GM23338 (cell line): Measurements from ENCODE around the gene KLC1. TPM values are rescaled to one million over a fixed set of nuclear protein-coding genes. Genes with fewer than 3 reads are reported as not detected.

ENCODE experiments used
- ATAC-seq: fragments of 200-7000 bp; cut with Tn5 transposase; 3 replicates; pipeline ENCODE4 v1.9.1; 2020
- DNase-seq: peaks from one replicate; pipeline ENCODE4 v3.0.0-alpha.2; 2015; ENCODE audit warnings: low spot score
- H2AFZ ChIP-seq: fragments of 200-600 bp; sonication (generic); 2 replicates; pipeline ENCODE4 v1.8.0; 2016; ENCODE audit warnings: antibody characterized with exemption, mild to moderate bottlenecking, moderate library complexity
- H3F3A ChIP-seq: fragments of 200-600 bp; sonication (generic); replicated peaks from 2 replicates; pipeline ENCODE4 v1.8.0; 2017; ENCODE audit warnings: antibody characterized with exemption, mixed run types, low read depth
- H3K27ac ChIP-seq: fragments of 200-600 bp; sonication (generic); 2 replicates; pipeline ENCODE4 v1.6.1; 2016; ENCODE audit warnings: low read depth
- H3K27me3 ChIP-seq: fragments of 200-600 bp; sonication (generic); 2 replicates; pipeline ENCODE4 v1.8.0; 2016; ENCODE audit warnings: mild to moderate bottlenecking, mixed run types, moderate library complexity; ENCODE audit not compliant: insufficient read depth
- H3K36me3 ChIP-seq: fragments of 200-600 bp; sonication (generic); 2 replicates; pipeline ENCODE4 v1.8.0; 2016; ENCODE audit warnings: mild to moderate bottlenecking; ENCODE audit not compliant: insufficient read depth
- H3K4me1 ChIP-seq: fragments of 200-600 bp; sonication (generic); 2 replicates; pipeline ENCODE4 v1.8.0; 2016; ENCODE audit warnings: mild to moderate bottlenecking, moderate library complexity; ENCODE audit not compliant: insufficient read depth
- H3K4me2 ChIP-seq: fragments of 200-600 bp; sonication (generic); 2 replicates; pipeline ENCODE4 v1.7.1; 2017; ENCODE audit warnings: mixed run types
- H3K4me3 ChIP-seq: fragments of 200-600 bp; sonication (generic); 2 replicates; pipeline ENCODE4 v1.6.1; 2016; ENCODE audit warnings: mixed run types
- H3K79me2 ChIP-seq: fragments of 200-600 bp; sonication (generic); replicated peaks from 2 replicates; pipeline ENCODE4 v1.8.0; 2017; ENCODE audit warnings: mild to moderate bottlenecking; ENCODE audit not compliant: insufficient read depth
- H3K9me2 ChIP-seq: fragments of 200-600 bp; sonication (generic); 2 replicates; pipeline ENCODE4 v1.8.0; 2017; ENCODE audit not compliant: insufficient read depth
- H4K20me1 ChIP-seq: fragments of 200-600 bp; sonication (generic); replicated peaks from 2 replicates; pipeline ENCODE4 v1.8.0; 2017; ENCODE audit warnings: mild to moderate bottlenecking; ENCODE audit not compliant: insufficient read depth
- H3K27ac Mint-ChIP-seq: 2 replicates; pipeline ENCODE4 v1.8.0; 2020; ENCODE audit warnings: inconsistent platforms, mild to moderate bottlenecking, moderate library complexity, mixed read lengths
- H3K27me3 Mint-ChIP-seq: 3 replicates; pipeline ENCODE4 v1.8.0; 2022; ENCODE audit warnings: low read depth, mild to moderate bottlenecking, moderate library complexity, mixed read lengths, inconsistent platforms; ENCODE audit not compliant: insufficient read depth, poor library complexity
- H3K36me3 Mint-ChIP-seq: 3 replicates; pipeline ENCODE4 v1.8.0; 2021; ENCODE audit warnings: low read depth, mild to moderate bottlenecking, inconsistent platforms, moderate library complexity, mixed read lengths
- H3K4me1 Mint-ChIP-seq: 3 replicates; pipeline ENCODE4 v1.8.0; 2020; ENCODE audit warnings: mild to moderate bottlenecking, inconsistent platforms, mixed read lengths
- H3K4me3 Mint-ChIP-seq: 3 replicates; pipeline ENCODE4 v1.8.0; 2021; ENCODE audit warnings: moderate library complexity, mild to moderate bottlenecking, inconsistent platforms, mixed read lengths
- H3K9me3 Mint-ChIP-seq: 3 replicates; pipeline ENCODE4 v1.8.0; 2020; ENCODE audit warnings: moderate library complexity, mild to moderate bottlenecking, inconsistent platforms, mixed read lengths
- CREB1 ChIP-seq: fragments of 250-450 bp; sonication (Bioruptor Pico); IDR thresholded peaks from 2 replicates; pipeline ENCODE4 v1.5.0; 2020; ENCODE audit warnings: low read depth, mild to moderate bottlenecking, moderate library complexity
- CTCF ChIP-seq, 2 experiments: fragments of 200-600 bp in 1 of 2; sonication (generic) in 1 of 2; conservative IDR thresholded peaks; 2 replicates each; pipeline versions ENCODE4 v1.5.1 to v1.6.1; 2016 to 2017; ENCODE audit warnings: antibody characterized with exemption in 2 of 2, low read depth in 2 of 2, mild to moderate bottlenecking in 2 of 2, moderate library complexity in 1 of 2
- JUNB ChIP-seq: IDR thresholded peaks from one replicate; pipeline ENCODE4 v1.6.1; 2016; ENCODE audit warnings: antibody characterized with exemption; ENCODE audit not compliant: unreplicated experiment
- NANOG ChIP-seq: IDR thresholded peaks from 2 replicates; pipeline ENCODE4 v1.6.1; 2016; ENCODE audit warnings: antibody characterized with exemption, borderline replicate concordance
- REST ChIP-seq: IDR thresholded peaks from one replicate; pipeline ENCODE4 v1.6.1; 2018; ENCODE audit warnings: antibody characterized with exemption; ENCODE audit not compliant: unreplicated experiment
- ZNF331 ChIP-seq: fragments of 250-450 bp; sonication (Bioruptor Pico); IDR thresholded peaks from 2 replicates; pipeline ENCODE4 v1.5.0; 2020; ENCODE audit warnings: low read depth, mild to moderate bottlenecking, moderate library complexity
- ZNF462 ChIP-seq: fragments of 250-450 bp; sonication (Bioruptor Pico); IDR thresholded peaks from 2 replicates; pipeline ENCODE4 v1.5.0; 2020; ENCODE audit warnings: mild to moderate bottlenecking, moderate library complexity
- polyA plus RNA-seq: library from polyadenylated mRNA; unstranded; fragments of >200 nt; fragmentation: Nextera tagmentation; extraction: Ambion mirVana; gene quantifications from 2 replicates; pipeline ENCODE4 v1.2.1, GENCODE V29; 2016
- total RNA-seq: library from RNA; depleted of rRNA; stranded (reverse); fragments of >200 nt; shearing (Covaris generic); gene quantifications from 2 replicates; pipeline ENCODE4 v1.2.3, GENCODE V29; 2014

KLC1 gene
- total and polyA plus RNA-seq, 2 experiments from 2014 or later, result 165 to 308 TPM

- TF ChIP-seq ZNF462 (CRISPR knock-in tag), result no peak
- no peak for TF ChIP-seq NANOG
- no peak for TF ChIP-seq ZNF331 (CRISPR knock-in tag)
- TF ChIP-seq JUNB, result no peak
Measured at GRCh38 chr14:103705118-103705503, 76.1 kb downstream of the KLC1 start (continued).

DNA sequence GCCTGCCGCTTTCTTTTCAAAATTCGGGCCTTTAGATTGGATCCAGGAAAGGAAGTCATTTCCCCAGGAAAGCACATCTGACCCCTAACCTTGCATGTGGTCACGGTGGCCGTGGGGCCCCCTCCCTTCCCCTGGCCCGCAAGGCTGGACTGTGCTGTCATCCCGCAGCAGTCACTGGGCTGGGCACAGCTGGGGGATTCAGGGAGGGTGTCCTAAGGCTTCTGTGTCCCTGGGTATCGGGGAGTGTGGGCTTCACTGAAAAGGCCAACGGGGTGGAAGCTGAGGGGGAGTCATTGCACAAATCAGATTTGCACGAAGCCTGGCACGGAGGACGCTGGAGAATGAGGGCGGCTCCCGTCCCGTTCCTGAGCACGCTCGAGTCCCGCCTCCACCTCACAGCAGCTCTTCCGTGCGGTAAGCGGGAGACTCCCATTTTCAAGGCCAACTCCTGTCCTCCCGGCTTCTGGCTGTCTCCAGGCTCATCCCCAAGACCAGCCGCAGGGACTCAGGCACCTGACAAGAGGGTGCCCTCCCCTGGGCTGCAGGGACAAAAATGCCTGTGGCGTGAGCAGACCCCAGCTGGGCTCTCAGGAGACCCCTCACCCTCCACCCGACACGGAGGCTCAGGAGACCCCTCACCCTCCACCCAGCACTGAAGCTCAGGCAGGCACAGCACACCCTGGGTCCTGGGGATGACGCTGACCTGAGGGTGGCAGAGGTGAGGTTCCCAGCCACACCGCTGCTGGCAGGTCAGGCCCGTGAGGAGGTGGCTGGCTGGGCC, 76.7 kb downstream of the KLC1 start:
- H2AFZ ChIP-seq, result no peak overlapping the region
- H3K27me3 Mint-ChIP-seq, result peaks cover 20% of the 10 kb centered on the region
- ATAC-seq (no peak), DNase-seq (no peak)
- peaks cover 5% of the 10 kb centered on the region; the same call in 1 of the 2 replicates for H3K36me3 ChIP-seq
- H3K9me2 ChIP-seq, result no peaks in the 10 kb centered on the region
- H3K9me3 Mint-ChIP-seq, result no peaks in the 10 kb centered on the region
- no peaks in the 10 kb centered on the region for H3K79me2 ChIP-seq
- H3K4me1 Mint-ChIP-seq, result peaks cover 15% of the 10 kb centered on the region
- no peak overlapping the region for H3K4me2 ChIP-seq
- H3K27ac Mint-ChIP-seq, result no peak overlapping the region
- peaks cover 56% of the 10 kb centered on the region for H3K36me3 Mint-ChIP-seq
- no peak overlapping the region for H3K4me3 Mint-ChIP-seq
- H3K4me3 ChIP-seq, result no peak overlapping the region
- no peaks in the 10 kb centered on the region for H3K27me3 ChIP-seq
- H3K27ac ChIP-seq, result no peak overlapping the region
- peaks cover 8% of the 10 kb centered on the region; the same call in 1 of the 2 replicates for H3F3A ChIP-seq
- H3K4me1 ChIP-seq, result peaks cover 1% of the 10 kb centered on the region
- H4K20me1 ChIP-seq, result peaks cover 16% of the 10 kb centered on the region
- TF ChIP-seq CREB1 (CRISPR knock-in tag) (no peak), CTCF (conservative IDR thresholded peaks at IDR 0.05; ENCODE audit: low read depth in 2 of 2) (0 out of 4 replicates have a peak, but pooled peaks of 1 of the 2 experiments have one; percentile 1), REST (no peak)
